NCI-H510A treated with DMSO at 0.1 percent for 48 hours (cell line): Measurements from ENCODE around the gene AUTS2.
A peak's percentile ranks its signal among the peaks of the same experiment; 100 is the strongest.

Experiments used
- DNase-seq: peaks from one replicate; lab custom pipeline; 2025; lab: John Stamatoyannopoulos, UW

The AUTS2 gene

DNA sequence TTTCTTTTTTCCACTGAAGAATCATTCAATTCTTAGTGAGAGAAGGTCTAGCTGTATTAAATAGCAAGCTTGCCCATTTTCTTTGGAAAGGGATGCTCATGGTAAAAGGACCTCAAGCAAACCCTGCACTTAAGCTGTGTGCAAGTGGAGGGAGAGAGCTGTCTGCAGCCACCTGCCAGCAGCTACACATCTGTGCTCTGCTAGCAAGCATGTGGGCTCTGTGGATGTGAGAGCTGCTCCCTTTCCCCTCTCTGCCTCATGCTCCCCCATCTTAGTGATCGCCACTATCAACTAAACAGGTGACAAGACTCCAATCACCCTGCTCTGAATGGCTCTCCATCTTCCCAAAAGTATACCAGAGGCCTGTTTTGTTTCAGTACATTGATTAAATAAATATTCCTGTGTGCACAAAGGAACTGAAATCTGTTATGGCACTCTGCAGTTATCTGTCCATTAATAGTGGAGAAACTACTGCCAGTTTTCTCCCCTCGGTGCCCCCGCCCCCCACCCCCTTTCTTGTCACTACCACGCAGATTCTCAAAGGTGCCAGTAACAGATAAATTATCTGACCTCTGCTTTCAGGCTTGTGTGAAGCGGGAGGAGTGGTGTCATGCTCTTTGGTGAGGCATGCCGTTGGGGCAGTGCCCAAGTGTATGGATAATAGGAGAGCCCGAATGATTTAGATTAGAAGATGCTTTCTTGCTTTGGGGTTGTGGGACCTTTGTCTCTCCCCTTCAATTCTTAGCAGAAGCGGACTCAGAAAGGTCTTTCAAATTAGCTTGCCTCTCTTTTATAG lies 26.4 kb downstream of the AUTS2 start:
- DNase-seq = no peak

DNA sequence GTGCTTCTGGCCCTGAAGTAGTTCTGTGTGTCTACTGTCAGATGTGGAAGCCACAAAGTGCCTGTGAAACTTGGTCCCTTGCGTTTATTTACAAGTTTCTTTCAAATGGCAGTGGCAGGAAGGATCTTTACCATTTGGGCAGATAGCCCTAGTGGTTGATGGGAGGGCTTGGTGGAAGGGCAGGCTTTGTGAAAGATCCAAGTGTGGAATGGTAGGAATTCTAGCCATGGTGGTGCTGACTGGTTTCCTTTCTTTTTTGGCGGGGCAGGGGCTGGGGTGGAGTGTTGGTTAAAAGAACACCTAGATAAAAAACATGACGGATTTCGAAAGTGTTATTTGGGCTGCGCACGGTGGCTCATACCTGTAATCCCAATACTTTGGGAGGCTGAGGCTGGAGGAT lies 27.0 kb downstream of the AUTS2 start:
- DNase-seq = no peak

DNA sequence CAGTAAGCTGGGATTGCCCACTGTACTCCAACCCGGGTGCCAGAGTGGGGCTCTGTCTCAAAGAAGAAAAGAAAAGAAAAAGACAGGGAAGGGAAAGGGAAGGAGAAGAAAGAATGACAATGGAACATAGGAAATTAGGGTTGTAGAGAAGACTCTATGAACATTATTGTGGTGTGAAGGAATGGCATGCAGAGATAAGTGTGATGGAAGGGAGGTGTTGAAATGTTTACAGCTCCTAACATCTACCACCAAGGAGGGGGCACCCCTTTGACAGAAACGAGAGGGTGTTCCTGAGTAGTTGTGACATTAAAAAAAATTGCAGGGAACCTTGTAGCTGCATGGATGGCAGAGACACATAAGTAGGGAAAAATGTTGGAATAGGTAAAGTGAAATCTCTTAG lies 27.5 kb downstream of the AUTS2 start:
- no peak for DNase-seq

- no peak for DNase-seq
Measured at GRCh38 chr7:69630292-69630691, 32.0 kb downstream of the AUTS2 start.

GRCh38 chr7:69631131-69631530 lies 32.9 kb downstream of the AUTS2 start:
- DNase-seq = no peak

GRCh38 chr7:69632280-69632679 lies 34.0 kb downstream of the AUTS2 start:
- no peak for DNase-seq

DNA sequence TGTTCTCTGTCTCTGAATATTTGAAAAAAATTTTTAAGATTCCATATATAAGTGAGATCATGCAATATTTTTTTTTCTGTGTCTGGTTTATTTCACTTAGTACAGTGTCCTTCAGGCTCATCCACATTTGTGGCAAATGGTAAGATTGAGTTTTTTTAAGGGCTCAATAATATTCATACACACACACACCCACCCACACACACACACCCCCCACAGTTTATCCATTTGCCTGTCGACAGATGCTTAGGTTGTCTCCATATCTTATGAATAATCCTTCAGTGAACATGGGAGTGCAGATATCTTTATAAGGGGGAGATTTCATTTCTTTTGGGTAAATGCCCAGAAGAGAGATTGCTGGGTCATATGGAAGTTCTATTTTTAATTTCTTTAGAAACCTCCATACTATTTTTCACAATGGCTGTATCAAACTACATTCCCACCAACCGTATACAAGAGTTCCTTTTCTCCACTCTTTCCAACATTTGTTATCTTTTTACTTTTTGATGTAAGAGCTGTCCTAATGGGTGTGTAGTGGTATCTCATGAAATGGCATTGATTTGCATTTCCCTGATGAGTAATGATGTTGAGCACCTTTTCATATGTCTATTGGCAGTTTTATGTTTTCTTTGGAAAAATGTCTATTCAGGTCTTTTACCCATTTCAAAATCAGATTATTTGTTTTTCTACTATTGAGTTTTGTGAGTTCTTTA lies 35.0 kb downstream of the AUTS2 start:
- no peak for DNase-seq

- DNase-seq = no peak
Measured at GRCh38 chr7:69635555-69636185, 37.4 kb downstream of the AUTS2 start.

DNA sequence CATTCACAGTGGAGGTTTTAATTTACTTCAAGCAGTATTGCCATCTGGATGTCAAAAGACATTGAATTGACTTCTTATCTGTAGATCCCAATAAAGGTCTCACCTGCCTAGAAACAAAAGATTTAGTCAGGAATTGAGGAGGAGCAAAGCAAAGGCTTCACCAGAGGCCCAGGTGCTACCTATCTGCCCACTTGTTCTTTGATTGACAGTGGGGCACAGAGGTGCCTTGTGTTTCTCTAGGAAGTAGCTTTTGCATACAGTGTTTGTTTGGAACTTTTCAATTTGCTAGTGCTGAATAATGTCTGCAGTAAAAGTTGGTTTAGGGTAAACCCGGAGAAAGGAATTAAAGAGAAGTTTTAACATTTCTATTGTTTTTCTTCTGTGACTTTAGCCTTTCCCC lies 40.4 kb downstream of the AUTS2 start:
- DNase-seq = peak; percentile 19

GRCh38 chr7:69640216-69640615 lies 41.9 kb downstream of the AUTS2 start:
- DNase-seq = no peak

- DNase-seq = no peak
Measured at GRCh38 chr7:69640925-69641594, 42.8 kb downstream of the AUTS2 start.

DNA sequence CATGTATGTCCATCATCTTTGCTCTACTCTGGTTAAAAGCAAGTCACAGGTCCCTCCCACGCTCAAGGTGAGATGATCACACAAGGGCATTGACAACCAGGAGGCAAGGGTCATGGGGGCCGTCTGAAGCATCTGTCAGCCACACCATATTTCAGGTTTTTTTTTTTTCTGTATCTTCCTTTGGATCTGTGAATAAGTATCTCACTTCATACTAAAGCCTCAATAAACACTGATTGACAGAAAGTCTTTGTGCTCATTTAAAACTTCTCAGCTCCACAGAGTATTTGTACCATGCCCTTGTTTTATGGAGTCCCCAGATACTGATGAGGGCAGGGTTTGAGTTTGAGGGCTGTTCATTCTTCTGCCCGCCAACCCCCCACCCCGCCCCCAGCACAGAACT lies 45.0 kb downstream of the AUTS2 start:
- no peak for DNase-seq

GRCh38 chr7:69643708-69644445 lies 45.6 kb downstream of the AUTS2 start:
- no peak for DNase-seq

DNA sequence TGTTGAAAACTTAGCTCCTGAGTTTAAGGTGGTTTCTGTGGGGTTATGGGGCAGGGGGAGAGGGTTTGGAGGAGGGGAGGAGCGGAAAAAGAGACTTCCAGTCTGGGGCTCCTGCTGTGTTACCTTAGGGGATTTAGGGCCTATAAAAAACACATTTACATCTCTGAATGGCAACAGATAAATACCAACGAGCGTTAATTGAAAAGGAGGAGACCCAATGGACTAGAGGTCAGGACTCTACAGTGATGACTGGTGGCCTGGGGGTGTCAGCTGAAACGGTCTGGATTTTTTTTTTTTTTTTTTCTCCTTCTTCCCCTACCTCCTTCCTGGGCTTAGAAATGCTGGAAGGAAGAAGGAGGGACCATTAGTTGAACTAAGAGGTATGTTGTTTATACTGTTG lies 47.4 kb downstream of the AUTS2 start:
- no peak for DNase-seq

GRCh38 chr7:69651101-69651590 lies 52.9 kb downstream of the AUTS2 start:
- DNase-seq = no peak

GRCh38 chr7:69652947-69653701 lies 54.8 kb downstream of the AUTS2 start:
- peak; percentile 68 for DNase-seq

- DNase-seq = no peak
Measured at GRCh38 chr7:69653806-69654205, 55.5 kb downstream of the AUTS2 start.

- DNase-seq = peak; percentile 85
Measured at GRCh38 chr7:69654381-69654780, 56.1 kb downstream of the AUTS2 start.

DNA sequence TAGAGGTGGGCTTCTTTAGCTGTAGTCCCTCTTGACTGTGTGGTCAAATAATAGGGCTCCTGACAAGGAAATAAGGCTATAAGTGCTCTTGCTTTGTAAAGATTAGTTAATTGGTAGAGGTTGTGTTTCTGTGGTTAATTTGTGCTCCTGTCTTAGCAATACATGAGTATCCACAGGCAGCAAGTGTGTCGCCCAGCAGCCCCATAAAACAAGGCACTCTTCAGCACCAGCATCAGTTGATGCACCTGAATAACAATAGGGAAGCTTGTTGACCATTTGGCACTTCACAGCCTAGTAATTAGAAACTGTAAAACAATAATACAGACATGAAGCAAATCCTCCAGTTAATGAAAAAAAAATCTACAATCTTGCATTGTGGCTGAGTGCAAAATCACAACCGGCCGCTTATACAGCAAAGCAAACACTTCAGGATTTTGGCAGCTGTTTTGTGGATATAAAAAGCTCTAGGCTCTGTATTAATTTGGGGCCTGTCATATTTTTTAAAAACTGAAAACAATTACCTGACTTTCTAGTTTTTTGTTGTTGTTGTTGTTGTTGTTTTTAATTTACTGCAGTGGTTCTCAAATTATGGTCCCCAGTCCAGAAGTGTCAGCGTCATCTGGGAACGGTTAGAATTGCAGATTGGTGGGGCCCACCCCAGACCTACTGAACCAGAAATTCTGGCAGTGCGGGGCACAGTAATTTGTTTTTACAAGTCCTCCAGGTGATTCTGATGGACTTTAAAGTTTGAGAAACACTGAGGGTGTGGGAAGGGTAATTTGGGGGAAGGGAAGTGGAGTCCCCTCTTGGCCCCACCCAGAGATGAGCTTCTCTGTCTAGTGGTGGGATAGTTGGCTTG lies 56.8 kb downstream of the AUTS2 start:
- peak; percentile 49 for DNase-seq

DNA sequence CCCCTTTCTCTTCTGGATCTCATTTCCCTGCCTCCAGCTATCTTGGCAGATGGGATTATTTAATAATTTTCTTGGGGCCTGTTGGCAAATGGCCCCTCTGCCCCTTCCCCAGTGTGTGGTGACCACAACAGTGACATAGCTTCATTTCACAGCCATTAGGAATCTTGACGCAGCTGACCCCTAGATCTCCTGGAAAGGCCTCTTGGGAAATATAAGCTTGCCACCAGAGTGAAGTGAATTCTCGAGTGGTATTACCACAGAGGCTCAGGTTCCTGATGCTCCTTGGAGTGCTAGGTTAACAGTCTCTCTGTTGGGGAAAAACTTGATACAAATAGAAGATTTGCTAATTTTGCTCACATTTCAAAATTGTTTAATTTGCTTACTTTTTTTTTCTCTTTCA lies 57.8 kb downstream of the AUTS2 start:
- no peak for DNase-seq
